OCI-LY3 (cell line): ENCODE results near the gene CLIP2.

Experiments used
- H2AFZ ChIP-seq: fragments of 200-600, 300-600 bp; shearing (Covaris generic); 2 replicates; pipeline ENCODE4 v1.6.0; 2014; ENCODE audit warnings: antibody characterized with exemption, low read depth, low read length
- H3K27ac ChIP-seq: fragments of 200-600, 300-600 bp; sonication (generic); 2 replicates; pipeline ENCODE4 v1.5.1; 2014; ENCODE audit warnings: mild to moderate bottlenecking, low read length, moderate library complexity, mixed read lengths
- H3K27me3 ChIP-seq: fragments of 200-600, 300-600 bp; sonication (generic); 2 replicates; pipeline ENCODE4 v1.6.1; 2014; ENCODE audit warnings: low read depth, low read length, mixed read lengths
- H3K36me3 ChIP-seq: fragments of 200-600, 300-600 bp; sonication (generic); replicated peaks from 2 replicates; pipeline ENCODE3; 2014; ENCODE audit warnings: low read depth, low read length, mixed read lengths
- H3K4me1 ChIP-seq: fragments of 300-600, 200-600 bp; sonication (generic); 2 replicates; pipeline ENCODE4 v1.6.1; 2014; ENCODE audit warnings: low read length, mixed read lengths
- H3K4me2 ChIP-seq: fragments of 200-600, 300-600 bp; sonication (generic); 2 replicates; pipeline ENCODE4 v1.6.1; 2014; ENCODE audit warnings: low read length, mixed read lengths
- H3K4me3 ChIP-seq: fragments of 300-600, 200-600 bp; sonication (generic); 2 replicates; pipeline ENCODE4 v1.5.1; 2014; ENCODE audit warnings: antibody characterized with exemption, mild to moderate bottlenecking, low read length, moderate library complexity
- H3K79me2 ChIP-seq: fragments of 300-600, 200-600 bp; shearing (Covaris generic); 2 replicates; pipeline ENCODE4 v1.6.1; 2014; ENCODE audit warnings: mild to moderate bottlenecking, low read length, mixed read lengths
- H3K9ac ChIP-seq: fragments of 300-600, 200-600 bp; shearing (Covaris generic); 2 replicates; pipeline ENCODE4 v1.6.0; 2014; ENCODE audit warnings: mild to moderate bottlenecking, low read length, moderate library complexity
- H3K9me3 ChIP-seq: fragments of 200-600, 300-600 bp; shearing (Covaris generic); 2 replicates; pipeline ENCODE4 v1.6.1; 2014; ENCODE audit warnings: low read length, mixed read lengths; ENCODE audit not compliant: insufficient read depth
- H4K20me1 ChIP-seq: fragments of 200-600, 300-600 bp; sonication (generic); 2 replicates; pipeline ENCODE4 v1.6.1; 2016; ENCODE audit warnings: low read length, mixed read lengths; ENCODE audit not compliant: insufficient read depth
- EZH2phosphoT487 ChIP-seq: fragments of 200-600 bp; shearing (Covaris generic); IDR thresholded peaks from 2 replicates; pipeline ENCODE4 v1.6.1; 2018; ENCODE audit warnings: antibody characterized with exemption, mixed run types, low read depth
- TF ChIP-seq, protein P1 (sequence below): fragments of 200-600, 300-600 bp; sonication (generic); IDR thresholded peaks from 2 replicates; pipeline ENCODE4 v1.5.1; 2014; ENCODE audit warnings: antibody characterized with exemption, low read length, low read depth

The CLIP2 gene

DNA sequence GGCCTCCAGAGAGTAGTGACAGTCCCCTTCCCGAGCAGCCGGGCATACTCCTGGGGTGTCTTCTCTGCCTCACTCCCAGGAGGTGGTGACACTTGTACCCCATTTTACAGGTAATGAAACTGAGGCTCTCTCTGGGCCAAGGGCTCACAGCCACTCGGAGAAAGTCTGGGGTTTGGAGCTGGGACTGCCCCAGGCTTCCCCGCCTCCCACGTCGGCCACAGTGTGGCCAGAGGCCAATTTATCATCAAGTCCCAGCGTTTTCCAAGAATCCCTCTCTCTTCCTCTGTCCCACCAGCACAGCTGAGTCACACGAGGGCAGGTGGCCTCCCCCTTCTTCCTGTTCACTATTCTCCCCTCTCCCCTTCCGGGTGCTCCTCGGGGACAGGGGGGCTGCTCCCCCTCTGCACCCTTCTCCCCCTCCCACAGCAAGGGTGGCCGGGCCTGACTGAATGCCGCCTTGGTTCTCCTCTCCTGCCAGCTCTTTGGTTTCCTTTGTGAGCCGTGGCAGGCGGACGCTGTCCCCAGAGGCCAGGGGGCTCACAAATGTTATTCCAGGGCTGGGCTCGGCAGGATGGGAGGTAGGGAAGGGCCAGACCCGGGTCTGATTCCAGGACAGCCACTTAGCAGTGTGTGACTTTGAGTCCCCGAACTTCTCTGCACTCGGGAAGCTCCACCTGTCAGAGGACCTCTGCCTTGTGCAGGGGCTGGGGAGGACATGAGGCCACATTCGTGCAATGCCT is 17.7 kb downstream of the CLIP2 start:
- Histone ChIP-seq H3K27me3 (no peaks in the 10 kb centered on the region), H3K4me1 (peaks cover 18% of the 10 kb centered on the region), H3K9me3 (no peaks in the 10 kb centered on the region), H3K79me2 (peaks cover 47% of the 10 kb centered on the region), H3K4me2 (peak overlapping the region; percentile 56), H4K20me1 (peaks cover 38% of the 10 kb centered on the region), H2AFZ (no peak overlapping the region), H3K27ac (no peak overlapping the region), H3K4me3 (peak overlapping the region; percentile 22), H3K36me3 (peaks cover 6% of the 10 kb centered on the region), H3K9ac (peak overlapping the region; percentile 31; the same call in 1 of the 2 replicates)
- TF ChIP-seq, protein P1, sequence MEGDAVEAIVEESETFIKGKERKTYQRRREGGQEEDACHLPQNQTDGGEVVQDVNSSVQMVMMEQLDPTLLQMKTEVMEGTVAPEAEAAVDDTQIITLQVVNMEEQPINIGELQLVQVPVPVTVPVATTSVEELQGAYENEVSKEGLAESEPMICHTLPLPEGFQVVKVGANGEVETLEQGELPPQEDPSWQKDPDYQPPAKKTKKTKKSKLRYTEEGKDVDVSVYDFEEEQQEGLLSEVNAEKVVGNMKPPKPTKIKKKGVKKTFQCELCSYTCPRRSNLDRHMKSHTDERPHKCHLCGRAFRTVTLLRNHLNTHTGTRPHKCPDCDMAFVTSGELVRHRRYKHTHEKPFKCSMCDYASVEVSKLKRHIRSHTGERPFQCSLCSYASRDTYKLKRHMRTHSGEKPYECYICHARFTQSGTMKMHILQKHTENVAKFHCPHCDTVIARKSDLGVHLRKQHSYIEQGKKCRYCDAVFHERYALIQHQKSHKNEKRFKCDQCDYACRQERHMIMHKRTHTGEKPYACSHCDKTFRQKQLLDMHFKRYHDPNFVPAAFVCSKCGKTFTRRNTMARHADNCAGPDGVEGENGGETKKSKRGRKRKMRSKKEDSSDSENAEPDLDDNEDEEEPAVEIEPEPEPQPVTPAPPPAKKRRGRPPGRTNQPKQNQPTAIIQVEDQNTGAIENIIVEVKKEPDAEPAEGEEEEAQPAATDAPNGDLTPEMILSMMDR, result no peak
- no peak for TF ChIP-seq EZH2phosphoT487

DNA sequence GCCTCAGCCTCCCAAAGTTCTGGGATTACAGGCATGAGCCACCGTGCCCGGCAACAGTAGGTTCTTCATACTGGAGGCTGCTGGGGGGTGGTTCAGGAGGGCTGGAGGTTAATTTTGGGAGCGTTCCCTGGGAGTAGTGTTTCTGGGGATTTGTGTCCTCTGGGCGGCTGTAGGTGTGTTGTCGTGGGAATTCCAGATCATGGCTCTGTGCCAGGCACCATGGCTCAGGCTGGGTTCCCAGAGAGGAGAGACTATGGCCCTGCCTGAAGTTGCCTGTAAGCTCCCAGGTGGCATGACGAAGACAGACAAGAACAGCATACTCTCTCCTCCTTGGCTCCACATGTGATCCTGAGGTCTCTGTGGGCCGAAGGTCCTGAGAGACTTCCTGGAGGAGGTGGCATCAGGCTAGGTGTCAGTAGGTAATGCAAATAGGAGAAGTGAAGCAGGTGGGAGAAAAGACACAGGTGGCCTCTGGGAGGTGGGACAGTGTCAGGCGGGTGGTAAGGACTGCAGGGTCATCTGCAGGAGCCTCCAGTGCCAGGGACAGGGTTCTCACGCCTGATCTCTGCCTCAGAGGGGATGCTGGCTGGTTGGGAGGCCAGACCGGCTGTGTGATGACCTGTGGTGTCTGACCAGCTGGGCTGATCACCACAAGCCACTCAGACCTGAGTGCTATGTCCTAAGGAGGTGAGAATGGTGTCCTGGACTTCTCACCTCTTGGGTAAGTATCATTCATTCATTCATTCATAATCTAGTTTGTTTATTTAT is 18.7 kb downstream of the CLIP2 start:
- H3K79me2 ChIP-seq, result peaks cover 39% of the 10 kb centered on the region
- TF ChIP-seq EZH2phosphoT487, result no peak
- H3K9ac ChIP-seq, result no peak overlapping the region
- peaks cover 26% of the 10 kb centered on the region for H3K4me1 ChIP-seq
- H3K36me3 ChIP-seq, result peaks cover 6% of the 10 kb centered on the region
- no peak overlapping the region for H3K4me2 ChIP-seq
- no peak overlapping the region for H3K27ac ChIP-seq
- no peak overlapping the region for H2AFZ ChIP-seq
- no peaks in the 10 kb centered on the region for H3K9me3 ChIP-seq
- no peaks in the 10 kb centered on the region for H3K27me3 ChIP-seq
- no peak overlapping the region for H3K4me3 ChIP-seq
- H4K20me1 ChIP-seq, result peaks cover 31% of the 10 kb centered on the region

DNA sequence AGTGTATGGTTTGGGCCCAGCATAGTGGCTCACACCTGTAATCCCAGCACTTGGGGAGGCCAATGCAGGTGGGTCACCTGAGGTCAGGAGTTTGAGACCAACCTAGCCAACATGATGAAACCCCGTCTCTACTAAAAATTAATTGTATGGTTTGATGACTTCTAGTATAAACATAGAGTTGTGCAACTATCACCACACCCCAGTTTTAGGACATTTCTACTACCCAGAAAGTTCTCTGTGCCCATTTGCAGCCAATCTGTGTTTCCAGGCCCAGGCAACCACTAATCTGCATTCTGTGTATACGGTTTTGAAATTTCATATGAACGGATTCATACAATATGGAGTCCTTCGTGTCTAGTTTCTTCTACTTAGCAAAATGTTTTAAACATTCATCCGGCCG is 20.0 kb downstream of the CLIP2 start:
- Histone ChIP-seq H3K9ac (no peak overlapping the region), H4K20me1 (peaks cover 27% of the 10 kb centered on the region), H3K4me2 (no peak overlapping the region), H3K27me3 (no peaks in the 10 kb centered on the region), H3K4me1 (peaks cover 26% of the 10 kb centered on the region), H3K36me3 (peaks cover 6% of the 10 kb centered on the region), H3K9me3 (no peaks in the 10 kb centered on the region), H2AFZ (no peak overlapping the region), H3K4me3 (no peak overlapping the region), H3K79me2 (peaks cover 34% of the 10 kb centered on the region), H3K27ac (no peak overlapping the region)
- TF ChIP-seq EZH2phosphoT487, result no peak
- TF ChIP-seq, protein P1, result no peak

DNA sequence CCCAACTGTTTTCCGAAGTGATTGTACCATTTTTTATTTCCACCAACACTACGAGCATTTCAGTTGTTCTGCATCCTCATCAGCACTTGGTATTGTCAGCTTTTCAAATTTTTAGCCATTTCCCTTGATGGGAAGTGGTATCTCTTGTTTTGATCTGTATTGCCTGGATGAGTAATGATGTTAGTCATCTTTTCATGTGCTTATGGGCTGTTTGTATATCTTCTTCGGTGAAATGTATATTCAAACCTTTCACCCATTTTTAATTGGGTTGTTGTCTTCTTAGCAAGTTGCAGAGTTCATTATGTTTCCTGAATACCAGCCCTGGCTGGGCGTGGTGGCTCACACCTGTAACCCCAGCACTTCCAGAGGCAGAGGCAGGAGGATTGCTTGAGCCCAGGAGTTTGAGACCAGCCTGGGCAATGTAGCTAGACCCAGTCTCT is 22.1 kb downstream of the CLIP2 start:
- Histone ChIP-seq H2AFZ (no peak overlapping the region), H3K4me1 (peaks cover 21% of the 10 kb centered on the region), H4K20me1 (peaks cover 17% of the 10 kb centered on the region), H3K9me3 (no peaks in the 10 kb centered on the region), H3K27me3 (no peaks in the 10 kb centered on the region), H3K27ac (no peak overlapping the region), H3K36me3 (peaks cover 6% of the 10 kb centered on the region), H3K4me3 (no peak overlapping the region), H3K79me2 (peaks cover 24% of the 10 kb centered on the region), H3K4me2 (no peak overlapping the region), H3K9ac (no peak overlapping the region)
- TF ChIP-seq EZH2phosphoT487, result no peak
- TF ChIP-seq, protein P1, result no peak
